ENCODE results near the gene LRRC4C. TPM values are rescaled to one million over a fixed set of nuclear protein-coding genes. Genes with fewer than 3 reads are reported as not detected.

LRRC4C gene
- total RNA-seq, 1 donor from 2014 or later, result 2.2 TPM

- H3K4me1 ChIP-seq, result no peaks in the 10 kb centered on the region
- ATAC-seq (no peak), DNase-seq (no peak)
- TF ChIP-seq CTCF (IDR thresholded peaks at IDR 0.05), result no peak
- no peaks in the 10 kb centered on the region for H3K27me3 ChIP-seq
- H3K36me3 ChIP-seq, result no peaks in the 10 kb centered on the region
- H3K27ac ChIP-seq, result no peak overlapping the region
- no peak overlapping the region for H3K4me3 ChIP-seq
- no peaks in the 10 kb centered on the region for H3K9me3 ChIP-seq
- intact Hi-C loops (cut with DNase I), result no loop called here
Observed at GRCh38 chr11:40161854-40162410, 1297.5 kb downstream of the LRRC4C start.

GRCh38 chr11:40160418-40160817 is 1299.0 kb downstream of the LRRC4C start:
- peaks cover 4% of the 10 kb centered on the region for H3K9me3 ChIP-seq
- no peak for DNase-seq
- no peak for TF ChIP-seq CTCF (IDR thresholded peaks at IDR 0.05)
- H3K4me1 ChIP-seq, result no peaks in the 10 kb centered on the region
- no peak for ATAC-seq
- no peak overlapping the region for H3K27ac ChIP-seq
- no peaks in the 10 kb centered on the region for H3K36me3 ChIP-seq
- no peak overlapping the region for H3K4me3 ChIP-seq
- no peaks in the 10 kb centered on the region for H3K27me3 ChIP-seq
- intact Hi-C loops (cut with DNase I), result no loop called here

GRCh38 chr11:40149721-40150120 is 1309.7 kb downstream of the LRRC4C start:
- Histone ChIP-seq H3K27me3 (no peaks in the 10 kb centered on the region), H3K27ac (no peak overlapping the region), H3K4me1 (no peaks in the 10 kb centered on the region), H3K36me3 (no peaks in the 10 kb centered on the region), H3K4me3 (no peak overlapping the region), H3K9me3 (no peaks in the 10 kb centered on the region)
- no peak for TF ChIP-seq CTCF (IDR thresholded peaks at IDR 0.05)
- intact Hi-C loops (cut with DNase I), result no loop called here
- no peak for DNase-seq
- ATAC-seq, result no peak

- DNase-seq (no peak), ATAC-seq (no peak)
- no peaks in the 10 kb centered on the region for H3K4me1 ChIP-seq
- H3K4me3 ChIP-seq, result no peak overlapping the region
- no peaks in the 10 kb centered on the region for H3K27me3 ChIP-seq
- intact Hi-C loops (cut with DNase I), result no loop called here
- no peak overlapping the region for H3K27ac ChIP-seq
- TF ChIP-seq CTCF (IDR thresholded peaks at IDR 0.05), result no peak
- H3K9me3 ChIP-seq, result no peaks in the 10 kb centered on the region
- H3K36me3 ChIP-seq, result no peaks in the 10 kb centered on the region
Observed at GRCh38 chr11:40140560-40140959, 1318.9 kb downstream of the LRRC4C start.

GRCh38 chr11:40139536-40139935 is 1319.9 kb downstream of the LRRC4C start:
- Histone ChIP-seq H3K36me3 (no peaks in the 10 kb centered on the region), H3K27ac (no peak overlapping the region), H3K27me3 (no peaks in the 10 kb centered on the region), H3K4me3 (no peak overlapping the region), H3K9me3 (no peaks in the 10 kb centered on the region), H3K4me1 (no peaks in the 10 kb centered on the region)
- intact Hi-C loops (cut with DNase I), result no loop called here
- DNase-seq (no peak), ATAC-seq (no peak)
- no peak for TF ChIP-seq CTCF (IDR thresholded peaks at IDR 0.05)

GRCh38 chr11:40139066-40139465 is 1320.4 kb downstream of the LRRC4C start:
- Histone ChIP-seq H3K27ac (no peak overlapping the region), H3K27me3 (no peaks in the 10 kb centered on the region), H3K4me1 (no peaks in the 10 kb centered on the region), H3K36me3 (no peaks in the 10 kb centered on the region), H3K4me3 (no peak overlapping the region), H3K9me3 (no peaks in the 10 kb centered on the region)
- no peak for DNase-seq
- TF ChIP-seq CTCF (IDR thresholded peaks at IDR 0.05), result no peak
- intact Hi-C loops (cut with DNase I), result no loop called here
- ATAC-seq, result no peak

All from upper lobe of right lung (tissue), 1 donor.